CD1c-positive myeloid dendritic cell (primary cell): ENCODE results near the gene SNTA1.
A peak's percentile ranks its signal among the peaks of the same experiment; 100 is the strongest.
"Not testable (repeated sequence)": the region's sequence is repeated elsewhere in the genome, so short reads cannot be mapped to it uniquely, and the experiment has no call there.

Experiments used
- DNase-seq: peaks from one replicate; pipeline ENCODE4 v3.0.0-alpha.2; 2016; ENCODE audit errors: extremely low spot score

Gene SNTA1

GRCh38 chr20:33443512-33444239, at the start of gene SNTA1:
TSS of gene SNTA1 (minus strand) at chr20:33443763. CDS start at chr20:33443620, 143 bp downstream.
- peak; percentile 81 for DNase-seq

DNA sequence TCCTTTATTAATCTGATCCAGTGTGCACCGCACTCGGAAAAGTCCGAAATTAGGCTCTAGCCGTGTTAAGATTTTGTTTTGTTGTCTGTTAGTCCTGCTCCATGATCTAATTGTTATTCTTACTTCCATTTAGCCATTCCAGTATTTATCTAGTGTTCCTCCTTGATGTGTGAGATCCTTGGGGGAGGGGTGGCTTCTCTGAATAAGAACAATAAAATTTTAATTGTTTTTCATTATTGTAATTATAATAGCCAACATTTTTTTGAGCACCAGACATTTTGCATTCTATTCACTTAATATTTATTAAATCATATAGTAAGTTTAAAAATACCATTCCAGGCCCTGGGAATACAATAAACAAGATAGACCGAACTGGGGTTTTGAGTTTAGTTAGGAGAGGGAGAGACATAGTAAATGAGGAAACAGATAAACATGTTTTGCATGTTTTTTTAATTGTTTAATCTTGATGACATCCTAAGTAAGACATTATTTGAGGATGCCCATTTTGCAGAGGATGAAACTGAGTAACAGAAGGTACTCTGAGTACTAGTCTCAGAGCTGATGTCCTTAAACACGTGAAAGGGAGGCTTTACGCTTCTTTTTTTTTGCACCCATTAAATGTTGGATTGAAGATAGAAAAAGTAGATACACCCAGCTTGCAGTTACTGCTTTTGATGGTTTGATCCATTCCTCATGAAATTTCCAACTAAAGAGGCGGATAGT, 47.5 kb upstream of the SNTA1 start:
- DNase-seq = no peak

GRCh38 chr20:33490023-33490933, 46.7 kb upstream of the SNTA1 start, which contains the start of gene CBFA2T2:
TSS of gene CBFA2T2 (plus strand) at chr20:33490096. CDS start at chr20:33490268, 172 bp downstream.
- DNase-seq = no peak

DNA sequence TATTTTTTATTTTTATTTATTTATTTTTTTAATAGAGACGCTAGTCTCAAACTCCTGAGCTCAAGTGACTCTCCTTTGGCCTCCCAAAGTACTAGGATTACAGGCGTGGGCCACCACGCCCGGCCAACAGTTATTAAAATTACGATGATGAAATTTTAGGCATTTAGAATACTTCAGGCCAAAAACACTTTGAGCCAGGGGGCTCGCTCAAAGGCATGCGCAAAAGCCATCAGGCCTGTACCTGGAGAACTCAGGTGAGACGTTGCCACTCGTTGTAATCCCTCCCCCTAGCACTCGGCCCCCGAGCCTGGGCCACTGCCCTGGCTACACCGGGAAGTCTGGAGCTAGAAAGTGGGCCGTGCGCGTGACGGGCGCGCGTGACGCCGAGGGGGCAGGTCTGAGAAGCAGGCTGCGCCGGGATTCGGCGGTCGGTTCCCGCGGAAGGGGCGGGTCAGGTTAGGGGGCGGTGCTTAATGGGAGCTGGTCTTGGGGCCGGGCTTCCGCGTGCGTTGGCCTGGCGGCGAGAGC, 46.0 kb upstream of the SNTA1 start:
- peak; percentile 99 for DNase-seq

DNA sequence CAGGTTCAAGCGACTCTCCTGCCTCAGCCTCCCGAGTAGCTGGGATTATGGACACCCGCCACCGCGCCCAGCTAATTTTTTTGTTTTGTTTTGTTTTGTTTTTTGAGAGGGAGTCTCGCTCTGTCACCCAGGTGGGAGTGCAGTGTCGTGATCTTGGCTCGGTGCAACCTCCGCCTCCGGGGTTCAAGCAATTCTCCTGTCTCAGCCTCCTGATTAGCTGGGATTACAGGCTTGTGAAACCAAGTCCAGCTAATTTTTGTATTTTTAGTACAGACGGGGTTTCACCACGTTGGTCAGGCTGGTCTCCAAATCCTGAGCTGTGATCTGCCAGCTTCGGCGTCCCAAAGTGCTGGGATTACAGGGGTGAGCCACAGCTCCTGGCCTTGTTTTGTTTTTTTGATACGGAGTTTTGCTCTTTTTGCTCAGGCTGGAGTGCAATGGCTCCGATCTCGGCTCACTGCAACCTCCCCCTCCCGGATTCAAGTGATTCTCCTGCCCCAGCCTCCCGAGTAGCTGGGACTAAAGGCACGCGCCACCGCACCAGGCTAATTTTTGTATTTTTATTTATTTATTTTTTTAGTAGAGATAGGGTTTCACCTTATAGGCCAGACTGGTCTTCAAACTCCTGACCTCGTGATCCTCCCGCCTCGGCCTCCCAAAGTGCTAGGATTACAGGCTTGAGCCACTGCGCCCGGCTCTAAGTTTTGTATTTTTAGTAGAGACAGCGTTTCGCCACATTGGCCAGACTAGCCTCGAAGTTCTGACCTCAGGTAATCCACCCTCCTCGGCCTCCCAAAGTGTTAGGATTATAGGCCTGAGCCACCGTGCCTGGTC, 45.3 kb upstream of the SNTA1 start:
- not testable (repeated sequence) for DNase-seq

DNA sequence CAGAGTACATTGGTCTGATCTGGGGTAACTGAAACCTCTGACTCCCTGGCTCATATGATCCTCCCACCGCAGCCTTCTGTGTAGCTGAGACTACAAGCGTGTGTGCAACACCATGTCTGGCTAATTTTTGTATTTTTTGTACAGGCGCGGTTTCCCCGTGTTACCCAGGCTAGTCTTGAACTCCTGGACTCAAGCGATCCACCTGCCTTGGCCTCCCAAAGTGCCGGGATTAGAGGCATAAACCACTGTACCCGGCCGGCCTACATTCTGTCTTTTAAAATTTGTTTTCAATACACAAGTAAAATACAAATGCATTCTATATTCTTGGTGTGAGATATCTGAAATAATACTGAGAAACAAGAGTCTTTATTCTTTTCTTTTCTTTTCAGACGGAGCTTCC, 44.6 kb upstream of the SNTA1 start:
- no peak for DNase-seq

DNA sequence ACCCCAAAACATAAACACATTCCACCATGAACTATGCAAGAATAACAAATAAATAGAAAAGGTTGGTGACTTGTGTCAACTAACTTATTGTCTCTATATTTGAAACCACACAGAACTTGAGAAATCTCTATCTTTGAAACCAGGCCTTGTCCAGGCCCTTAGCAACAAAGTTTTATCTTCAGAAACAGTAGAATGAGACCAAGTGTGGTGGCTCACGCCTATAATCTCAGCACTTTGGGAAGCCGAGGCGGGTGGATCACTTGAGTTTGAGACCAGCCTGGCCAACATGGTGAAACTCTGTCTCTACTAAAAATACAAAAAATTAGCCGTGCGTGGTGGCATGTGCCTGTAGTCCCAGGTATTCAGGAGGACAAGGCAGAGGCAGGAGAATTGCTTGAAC, 39.6 kb upstream of the SNTA1 start:
- not testable (repeated sequence) for DNase-seq

DNA sequence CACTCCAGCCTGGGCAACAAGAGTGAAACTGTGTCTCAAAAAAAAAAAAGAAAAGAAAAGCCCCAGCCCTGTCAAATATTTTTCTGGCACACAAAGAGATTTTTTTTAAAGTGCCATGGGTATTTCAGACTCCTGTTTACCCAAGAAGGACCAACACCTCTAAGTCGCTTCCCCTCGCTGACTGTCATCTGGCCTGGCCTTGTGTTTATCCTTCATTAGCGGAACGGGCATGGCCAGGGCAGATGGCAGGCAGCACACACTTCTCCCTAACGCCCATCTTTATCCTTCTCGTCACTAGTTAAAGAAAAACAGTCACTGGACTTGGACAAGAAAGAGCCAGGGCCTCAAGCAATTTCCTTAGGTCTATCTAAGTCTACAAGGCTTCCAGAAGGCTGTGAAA, 39.0 kb upstream of the SNTA1 start:
- DNase-seq = no peak

DNA sequence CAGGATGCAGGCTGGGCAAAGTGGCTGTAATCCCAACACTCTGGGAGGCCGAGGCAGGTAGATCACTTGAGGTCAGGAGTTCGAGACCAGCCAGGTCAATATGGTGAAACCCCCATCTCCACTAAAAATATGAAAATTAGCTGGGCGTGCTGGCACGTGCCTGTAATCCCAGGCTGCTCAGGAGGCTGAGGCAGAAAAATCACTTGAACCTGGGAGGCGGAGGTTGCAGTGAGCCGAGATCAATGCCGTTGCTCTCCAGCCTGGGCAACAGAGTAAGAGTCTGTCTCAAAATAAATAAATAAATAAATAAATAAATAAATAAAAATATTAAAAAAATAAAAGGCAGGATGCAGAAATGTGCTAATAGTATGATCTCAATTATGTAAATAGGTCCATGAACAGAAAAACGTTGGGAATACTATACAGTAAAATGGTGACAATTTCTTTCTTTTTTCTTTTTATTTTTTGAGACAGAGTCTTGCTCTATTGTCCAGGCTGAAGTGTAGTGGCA, 37.9 kb upstream of the SNTA1 start:
- no peak for DNase-seq

DNA sequence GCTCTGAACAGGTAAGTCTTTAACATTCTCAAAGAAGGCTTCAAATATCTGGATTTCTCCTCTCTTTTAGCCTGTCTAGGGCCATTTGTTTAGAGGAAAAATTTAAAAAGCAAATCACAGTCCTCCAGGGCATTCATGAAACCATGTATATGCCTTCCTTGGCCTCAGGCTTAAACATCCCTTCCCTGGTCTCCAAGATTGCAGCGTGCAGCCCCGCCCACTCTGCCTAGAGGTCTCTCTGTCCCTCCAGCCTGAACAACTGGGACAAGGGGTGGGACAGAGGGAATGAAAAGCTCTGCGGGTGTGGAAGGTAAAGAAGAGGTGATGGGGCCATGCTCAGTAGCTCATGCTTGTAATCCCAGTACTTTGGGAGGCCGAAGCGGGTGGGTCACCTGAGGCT, 36.5 kb upstream of the SNTA1 start:
- DNase-seq = no peak

GRCh38 chr20:33477386-33478234, 34.0 kb upstream of the SNTA1 start:
- no peak for DNase-seq

DNA sequence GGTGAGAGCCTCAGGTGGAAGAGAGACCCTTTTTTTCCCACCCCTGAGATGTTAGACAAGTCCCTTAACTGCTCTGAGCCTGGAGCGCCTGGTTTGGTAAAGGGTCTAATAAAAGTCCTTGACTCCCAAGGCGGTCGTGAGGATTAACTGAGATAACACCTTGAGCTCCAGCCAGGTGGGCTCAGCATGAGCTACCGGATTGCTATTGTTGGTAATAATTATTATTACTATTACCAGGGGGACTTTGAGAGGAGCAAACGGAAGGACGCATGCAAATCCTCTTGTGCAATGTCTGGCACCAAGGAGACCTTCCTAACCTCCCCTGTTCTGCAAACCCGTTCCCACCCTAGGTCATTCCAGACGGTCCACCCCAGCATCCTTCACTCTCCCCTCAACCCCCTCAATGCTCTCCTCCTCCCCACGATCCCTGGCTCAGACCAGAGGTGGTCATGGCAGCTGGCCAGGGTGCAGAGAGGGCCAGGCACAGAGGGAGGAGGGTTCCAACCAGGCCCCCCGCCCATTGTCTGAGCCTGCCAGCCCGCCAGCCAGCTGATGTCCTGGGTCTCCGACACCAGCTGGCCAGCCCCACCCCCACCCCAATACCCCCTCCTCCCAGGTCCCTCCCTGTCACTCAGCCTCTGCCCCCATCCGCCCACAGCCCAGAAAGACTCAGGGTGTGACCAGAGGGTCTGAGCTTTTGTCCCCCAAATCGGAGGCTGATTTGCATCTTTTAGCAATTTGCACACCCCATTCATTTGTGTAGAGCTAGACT, 32.0 kb upstream of the SNTA1 start:
- DNase-seq = no peak

DNA sequence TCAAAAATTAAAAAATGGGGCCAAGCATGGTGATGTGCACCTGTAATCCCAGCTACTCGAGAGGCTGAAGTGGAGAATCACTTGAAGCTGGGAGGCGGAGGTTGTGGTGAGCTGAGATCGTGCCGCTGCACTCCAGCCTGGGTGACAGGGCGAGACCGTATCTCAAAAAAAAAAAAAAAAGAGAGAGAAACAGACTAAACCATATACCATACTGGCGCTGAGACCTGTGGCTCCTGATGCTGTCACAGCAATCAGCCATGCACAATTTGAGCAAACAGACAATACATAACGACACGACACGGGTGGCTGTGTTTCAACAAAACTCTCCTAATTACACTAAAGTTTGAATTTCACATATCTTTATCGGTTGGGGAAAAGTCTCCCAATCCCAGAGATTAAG, 31.4 kb upstream of the SNTA1 start:
- DNase-seq = no peak

DNA sequence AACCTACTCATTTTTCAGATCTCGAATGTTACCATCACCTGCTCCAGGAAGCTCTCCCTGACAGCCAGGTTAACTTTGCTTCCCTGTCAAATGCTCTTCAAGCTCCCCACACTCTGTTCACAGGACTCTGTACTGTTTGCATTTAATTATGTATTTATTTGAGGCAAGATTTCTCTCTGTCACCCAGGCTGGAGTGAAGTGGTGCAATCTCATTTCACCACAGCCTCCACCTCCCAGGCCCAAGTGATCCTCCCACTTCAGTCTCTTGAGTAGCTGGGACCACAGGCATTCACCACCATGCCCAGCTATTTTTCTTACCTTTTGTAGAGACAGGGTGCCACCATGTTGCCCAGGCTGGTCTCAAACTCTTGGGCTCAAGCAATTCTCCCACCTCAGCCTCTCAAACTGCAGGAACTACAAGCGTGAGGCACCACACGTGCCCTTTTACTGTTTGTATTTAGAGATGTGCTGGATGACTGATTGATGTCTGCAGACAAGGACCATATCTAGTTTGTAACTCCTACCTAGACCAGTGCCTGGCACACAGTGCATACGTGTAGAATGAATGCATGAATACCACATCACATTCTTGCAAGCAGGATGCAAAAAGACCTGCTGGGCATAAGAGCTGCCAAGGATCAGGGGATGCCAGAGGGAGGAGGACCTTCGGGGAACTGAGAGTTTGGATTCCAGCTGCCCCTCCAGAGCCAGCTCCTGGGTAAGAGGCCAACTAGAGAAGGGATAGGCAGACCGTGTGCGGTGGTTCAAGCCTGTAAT, 30.7 kb upstream of the SNTA1 start:
- no peak for DNase-seq

DNA sequence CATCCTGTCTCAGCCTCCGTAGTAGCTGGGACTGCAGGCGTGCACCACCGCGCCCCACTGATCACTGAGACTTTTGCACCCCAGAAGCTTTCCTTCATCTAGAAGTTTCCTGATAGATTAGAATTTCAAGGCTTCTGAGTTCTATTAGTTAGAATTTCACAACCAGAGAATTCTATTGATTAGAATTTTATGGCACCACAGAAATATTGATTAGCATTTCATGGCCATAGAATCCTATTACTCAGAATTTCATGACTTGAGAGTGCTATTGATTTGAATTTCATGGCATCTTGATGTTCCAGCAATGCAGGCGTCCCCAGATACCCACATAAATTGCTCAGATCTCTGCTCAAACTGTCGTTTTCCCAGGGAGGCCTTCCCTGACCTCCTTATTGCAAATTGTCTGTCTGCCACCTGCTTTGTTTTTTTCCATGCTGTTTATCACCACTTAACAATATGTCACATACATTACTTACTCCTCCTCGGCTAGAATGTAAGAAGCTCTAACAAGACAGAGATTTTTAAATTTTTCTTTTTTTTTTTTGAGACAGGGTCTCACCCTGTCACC, 29.4 kb upstream of the SNTA1 start:
- no peak for DNase-seq

DNA sequence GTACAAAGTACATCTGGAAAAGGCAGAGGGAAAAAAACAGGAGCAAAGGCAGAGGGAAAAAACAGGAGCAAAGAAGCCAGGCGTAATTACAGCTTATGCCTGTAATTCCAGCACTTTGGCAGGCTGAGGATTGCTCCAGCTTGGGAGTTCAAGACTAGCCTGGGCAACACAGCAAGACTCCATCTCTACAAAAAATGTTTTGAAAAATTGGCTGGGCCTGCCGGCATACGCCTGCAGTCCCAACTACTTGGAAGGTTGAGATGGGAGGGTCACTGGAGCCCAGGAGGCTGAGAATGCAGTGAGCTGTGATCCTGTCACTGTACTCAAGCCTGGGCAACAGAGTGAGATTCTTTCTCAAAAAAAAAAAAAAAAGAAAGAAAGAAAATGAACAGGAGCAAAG, 27.3 kb upstream of the SNTA1 start:
- DNase-seq = no peak

DNA sequence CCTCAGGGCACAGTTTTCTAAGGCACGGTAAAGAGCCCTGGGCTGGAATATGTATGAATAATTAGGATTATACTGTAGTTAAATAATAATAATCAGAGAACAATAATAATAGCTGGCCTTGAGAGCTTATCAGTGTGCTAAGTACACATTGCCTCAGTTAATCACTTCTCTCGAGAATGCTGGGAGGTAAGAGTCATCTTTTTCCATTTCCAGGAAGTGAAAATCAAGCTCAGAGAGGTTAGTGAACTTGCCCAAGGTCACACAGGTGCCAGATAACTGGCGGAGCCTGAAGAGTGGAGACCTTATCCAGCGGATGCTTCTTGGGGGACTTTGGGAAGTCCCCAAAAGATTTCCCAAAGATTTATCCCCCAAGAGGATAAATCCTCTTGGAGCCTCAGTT, 26.9 kb upstream of the SNTA1 start:
- no peak for DNase-seq

- DNase-seq = no peak
Observed at GRCh38 chr20:33466303-33466646, 22.7 kb upstream of the SNTA1 start.
